Mammary epithelial cell (primary cell): ENCODE measurements around the gene SYT17.

Source experiments
- EZH2 ChIP-seq: IDR thresholded peaks from 2 replicates; pipeline ENCODE4 v1.6.1; 2012; ENCODE audit warnings: low read length, inconsistent platforms, borderline replicate concordance
- TF ChIP-seq, protein P1 (sequence below), 2 donors: IDR thresholded peaks in 1 of 2; conservative IDR thresholded peaks in 1 of 2; 2 replicates each; pipeline ENCODE4 v1.5.1; 2011 to 2012; ENCODE audit warnings: inconsistent platforms in 2 of 2, low read length in 2 of 2, mild to moderate bottlenecking in 2 of 2, control low read depth in 1 of 2, low read depth in 1 of 2; ENCODE audit not compliant: insufficient read depth in 1 of 2; ENCODE audit errors: extremely low read depth in 1 of 2

DNA sequence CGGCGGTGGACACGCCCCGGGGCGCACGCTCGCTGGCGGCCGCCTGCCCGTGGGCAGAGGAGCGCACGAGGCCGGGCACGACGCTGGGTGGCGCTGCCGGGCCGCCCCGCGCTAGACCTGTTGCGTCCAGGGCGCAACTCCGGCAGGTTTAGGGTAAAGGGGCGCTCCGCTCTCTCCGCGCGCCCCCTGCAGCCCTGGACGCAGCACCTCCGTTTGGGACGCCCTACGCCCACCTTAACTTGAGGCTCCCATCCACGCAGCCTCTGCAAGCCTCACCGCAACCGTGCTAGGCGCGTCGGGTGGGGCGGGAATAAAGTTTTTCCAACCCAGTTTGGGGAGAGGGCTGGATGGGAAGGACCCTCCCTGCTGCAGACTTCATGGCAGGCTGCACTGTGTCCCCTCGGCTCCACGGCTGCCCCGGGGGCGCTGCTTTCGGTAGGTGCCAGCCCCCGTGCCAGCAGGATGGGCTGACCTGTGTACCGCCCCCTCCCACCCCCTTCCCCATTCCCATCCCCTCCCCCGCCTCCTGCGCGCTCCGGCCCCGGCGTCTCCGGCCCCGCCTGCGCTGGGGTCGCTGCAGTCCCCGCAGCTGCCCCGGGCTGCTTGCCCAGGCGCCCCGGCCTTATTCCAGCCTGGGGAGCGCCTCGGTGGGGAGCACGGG, at the start of gene SYT17:
- TF ChIP-seq, protein P1, sequence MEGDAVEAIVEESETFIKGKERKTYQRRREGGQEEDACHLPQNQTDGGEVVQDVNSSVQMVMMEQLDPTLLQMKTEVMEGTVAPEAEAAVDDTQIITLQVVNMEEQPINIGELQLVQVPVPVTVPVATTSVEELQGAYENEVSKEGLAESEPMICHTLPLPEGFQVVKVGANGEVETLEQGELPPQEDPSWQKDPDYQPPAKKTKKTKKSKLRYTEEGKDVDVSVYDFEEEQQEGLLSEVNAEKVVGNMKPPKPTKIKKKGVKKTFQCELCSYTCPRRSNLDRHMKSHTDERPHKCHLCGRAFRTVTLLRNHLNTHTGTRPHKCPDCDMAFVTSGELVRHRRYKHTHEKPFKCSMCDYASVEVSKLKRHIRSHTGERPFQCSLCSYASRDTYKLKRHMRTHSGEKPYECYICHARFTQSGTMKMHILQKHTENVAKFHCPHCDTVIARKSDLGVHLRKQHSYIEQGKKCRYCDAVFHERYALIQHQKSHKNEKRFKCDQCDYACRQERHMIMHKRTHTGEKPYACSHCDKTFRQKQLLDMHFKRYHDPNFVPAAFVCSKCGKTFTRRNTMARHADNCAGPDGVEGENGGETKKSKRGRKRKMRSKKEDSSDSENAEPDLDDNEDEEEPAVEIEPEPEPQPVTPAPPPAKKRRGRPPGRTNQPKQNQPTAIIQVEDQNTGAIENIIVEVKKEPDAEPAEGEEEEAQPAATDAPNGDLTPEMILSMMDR (conservative IDR thresholded peaks at IDR 0.05 in 1 of 2, IDR thresholded peaks at IDR 0.05 in 1 of 2; ENCODE audit: extremely low read depth in 1 of 2, insufficient read depth in 1 of 2, low read depth in 1 of 2, low read length in 2 of 2) = peak; percentile 42 to 56
- peak; percentile 32 for TF ChIP-seq EZH2
